CD4-positive, alpha-beta T cell (primary cell): Measurements from ENCODE around the gene ZFTA. TPM values are rescaled to one million over a fixed set of nuclear protein-coding genes. Genes with fewer than 3 reads are reported as not detected.

Source experiments
- ATAC-seq: fragments of 200-7000 bp; cut with Tn5 transposase; one replicate; pipeline ENCODE4 v1.10.0; 2022; ENCODE audit warnings: mild to moderate bottlenecking; ENCODE audit not compliant: poor library complexity
- CTCF ChIA-PET: fragments of 350-600 bp; sonication (Branson Sonifier 250); formaldehyde crosslinking; loops from one replicate; lab custom pipeline; 2021; ENCODE audit warnings: antibody characterized with exemption, inconsistent platforms; lab: Charles Lee
- POLR2A ChIA-PET: fragments of 350-600 bp; sonication (Branson Sonifier 250); formaldehyde crosslinking; loops from one replicate; lab custom pipeline; 2021; ENCODE audit warnings: antibody characterized with exemption, inconsistent platforms; lab: Charles Lee
- DNase-seq, 14 experiments: peaks; one replicate each; pipeline ENCODE4 v3.0.0-alpha.2; 2013 to 2020; ENCODE audit warnings: mixed read lengths in 2 of 14
- H3K27ac ChIP-seq, 2 donors: one replicate each; pipeline versions ENCODE4 v1.5.1 to v1.7.0; 2013; ENCODE audit warnings: low read length in 2 of 2, low read depth in 1 of 2, mild to moderate bottlenecking in 1 of 2
- H3K27me3 ChIP-seq, 2 experiments: 1 replicate in 1 of 2; 2 replicates in 1 of 2; pipeline versions ENCODE4 v1.6.1 to v1.7.0; 2013; ENCODE audit warnings: low read length in 2 of 2, control low read depth in 1 of 2, mild to moderate bottlenecking in 1 of 2, moderate library complexity in 1 of 2; ENCODE audit not compliant: insufficient read depth in 2 of 2, control insufficient read depth in 1 of 2
- H3K36me3 ChIP-seq: one replicate; pipeline ENCODE4 v1.6.1; 2013; ENCODE audit warnings: low read length, control low read depth; ENCODE audit not compliant: insufficient read depth
- H3K4me1 ChIP-seq: one replicate; pipeline ENCODE4 v1.6.1; 2013; ENCODE audit warnings: low read length, control low read depth; ENCODE audit not compliant: insufficient read depth
- H3K4me3 ChIP-seq: one replicate; pipeline ENCODE4 v1.5.1; 2013; ENCODE audit warnings: mild to moderate bottlenecking, low read length, moderate library complexity
- H3K9me3 ChIP-seq, 2 experiments: 1 replicate in 1 of 2; 2 replicates in 1 of 2; pipeline versions ENCODE4 v1.6.1 to v1.7.0; 2013; ENCODE audit warnings: low read length in 2 of 2, mild to moderate bottlenecking in 2 of 2, control low read depth in 1 of 2, moderate library complexity in 1 of 2; ENCODE audit not compliant: control insufficient read depth in 1 of 2, insufficient read depth in 1 of 2
- H3K27ac Mint-ChIP-seq: one replicate; pipeline ENCODE4 v1.8.0; 2020; ENCODE audit warnings: mixed read lengths
- H3K27me3 Mint-ChIP-seq: one replicate; pipeline ENCODE4 v1.8.0; 2021; ENCODE audit warnings: mixed read lengths
- H3K36me3 Mint-ChIP-seq: one replicate; pipeline ENCODE4 v1.8.0; 2021; ENCODE audit warnings: low read depth, mixed read lengths
- H3K4me1 Mint-ChIP-seq: one replicate; pipeline ENCODE4 v1.8.0; 2021; ENCODE audit warnings: low read depth, mixed read lengths
- H3K4me3 Mint-ChIP-seq: one replicate; pipeline ENCODE4 v1.8.0; 2020; ENCODE audit warnings: mild to moderate bottlenecking, mixed read lengths
- H3K9me3 Mint-ChIP-seq: one replicate; pipeline ENCODE4 v1.8.0; 2020; ENCODE audit warnings: mixed read lengths
- intact Hi-C, 2 experiments: fragments of 100-400 bp; cut with DNase I in 1 of 2; cut with micrococcal nuclease in 1 of 2; formaldehyde crosslinking; loops; one replicate each; pipeline versions ENCODE4 v1.15.1 to v1.9.0; 2023 to 2025; cut with DNase I, micrococcal nuclease
- total RNA-seq, 174 experiments: library from RNA in 2 of 174; stranded (reverse) in 2 of 174; gene quantifications; one replicate each; pipeline ENCODE4 v1.2.3 and lab custom pipeline; 2021 to 2026
- TF ChIP-seq, protein P1 (sequence below): fragments of 200-600 bp; IDR thresholded peaks from one replicate; pipeline ENCODE4 v1.8.0; 2022; ENCODE audit warnings: antibody characterized with exemption, mild to moderate bottlenecking

The ZFTA gene
- total RNA-seq, 2 experiments from 2014 or later: 0.95 to 1.0 TPM

DNA sequence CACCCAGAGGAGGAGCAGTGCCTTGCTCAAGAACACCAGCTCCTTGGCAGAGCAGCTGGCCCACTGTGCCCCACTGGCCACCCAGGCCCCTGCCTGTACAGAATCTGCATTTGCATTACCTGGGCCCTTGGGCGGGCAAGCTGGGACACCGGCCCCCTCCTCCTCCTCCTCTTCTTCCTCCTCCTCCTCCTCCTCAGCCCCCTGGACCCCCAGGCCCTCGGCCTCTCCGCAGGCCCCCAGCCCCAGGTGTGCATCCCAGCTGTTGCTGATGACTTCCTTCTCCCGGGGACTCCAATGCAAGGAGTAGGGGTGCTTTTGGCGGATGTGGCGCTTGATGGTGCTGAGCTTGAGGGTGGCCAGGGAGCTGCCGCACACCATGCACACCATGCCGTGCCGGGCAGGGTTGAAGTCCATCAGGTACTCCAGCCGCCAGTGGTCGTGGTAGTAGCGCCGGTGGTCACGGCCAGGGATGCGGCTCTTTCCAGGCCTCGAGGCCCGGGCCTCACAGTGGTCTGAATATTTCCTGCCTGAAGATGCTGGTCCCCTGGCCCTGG lies 2.8 kb downstream of the ZFTA start:
- Histone ChIP-seq H3K4me1 (peaks cover 20% of the 10 kb centered on the region), H3K4me3 (no peak overlapping the region), H3K27me3 (peaks cover 10 to 14% of the 10 kb centered on the region in 2 experiments), H3K36me3 (no peaks in the 10 kb centered on the region), H3K27ac (no peak overlapping the region), H3K9me3 (peaks cover 0 to 6% of the 10 kb centered on the region in 2 experiments)
- peak in 1 of 14 experiments; percentile 23 for DNase-seq
- no peaks in the 10 kb centered on the region for H3K9me3 Mint-ChIP-seq
- H3K27ac Mint-ChIP-seq: no peak overlapping the region
- H3K27me3 Mint-ChIP-seq: no peaks in the 10 kb centered on the region
- CTCF ChIA-PET: no interaction called here
- H3K4me3 Mint-ChIP-seq: no peak overlapping the region
- intact Hi-C loops: loop anchor here in 1 of 2 experiments (10.0 kb wide), 1 partner anchor 139 kb away; no protein-coding TSS in a partner anchor
- peaks cover 7% of the 10 kb centered on the region for H3K36me3 Mint-ChIP-seq
- POLR2A ChIA-PET: interaction anchor here (0.6 kb wide), 1 partner anchor 35 kb away, joined by 3 read pairs; no protein-coding TSS in a partner anchor
- ATAC-seq: no peak
- peaks cover 13% of the 10 kb centered on the region for H3K4me1 Mint-ChIP-seq
- TF ChIP-seq, protein P1, sequence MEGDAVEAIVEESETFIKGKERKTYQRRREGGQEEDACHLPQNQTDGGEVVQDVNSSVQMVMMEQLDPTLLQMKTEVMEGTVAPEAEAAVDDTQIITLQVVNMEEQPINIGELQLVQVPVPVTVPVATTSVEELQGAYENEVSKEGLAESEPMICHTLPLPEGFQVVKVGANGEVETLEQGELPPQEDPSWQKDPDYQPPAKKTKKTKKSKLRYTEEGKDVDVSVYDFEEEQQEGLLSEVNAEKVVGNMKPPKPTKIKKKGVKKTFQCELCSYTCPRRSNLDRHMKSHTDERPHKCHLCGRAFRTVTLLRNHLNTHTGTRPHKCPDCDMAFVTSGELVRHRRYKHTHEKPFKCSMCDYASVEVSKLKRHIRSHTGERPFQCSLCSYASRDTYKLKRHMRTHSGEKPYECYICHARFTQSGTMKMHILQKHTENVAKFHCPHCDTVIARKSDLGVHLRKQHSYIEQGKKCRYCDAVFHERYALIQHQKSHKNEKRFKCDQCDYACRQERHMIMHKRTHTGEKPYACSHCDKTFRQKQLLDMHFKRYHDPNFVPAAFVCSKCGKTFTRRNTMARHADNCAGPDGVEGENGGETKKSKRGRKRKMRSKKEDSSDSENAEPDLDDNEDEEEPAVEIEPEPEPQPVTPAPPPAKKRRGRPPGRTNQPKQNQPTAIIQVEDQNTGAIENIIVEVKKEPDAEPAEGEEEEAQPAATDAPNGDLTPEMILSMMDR: no peak

DNA sequence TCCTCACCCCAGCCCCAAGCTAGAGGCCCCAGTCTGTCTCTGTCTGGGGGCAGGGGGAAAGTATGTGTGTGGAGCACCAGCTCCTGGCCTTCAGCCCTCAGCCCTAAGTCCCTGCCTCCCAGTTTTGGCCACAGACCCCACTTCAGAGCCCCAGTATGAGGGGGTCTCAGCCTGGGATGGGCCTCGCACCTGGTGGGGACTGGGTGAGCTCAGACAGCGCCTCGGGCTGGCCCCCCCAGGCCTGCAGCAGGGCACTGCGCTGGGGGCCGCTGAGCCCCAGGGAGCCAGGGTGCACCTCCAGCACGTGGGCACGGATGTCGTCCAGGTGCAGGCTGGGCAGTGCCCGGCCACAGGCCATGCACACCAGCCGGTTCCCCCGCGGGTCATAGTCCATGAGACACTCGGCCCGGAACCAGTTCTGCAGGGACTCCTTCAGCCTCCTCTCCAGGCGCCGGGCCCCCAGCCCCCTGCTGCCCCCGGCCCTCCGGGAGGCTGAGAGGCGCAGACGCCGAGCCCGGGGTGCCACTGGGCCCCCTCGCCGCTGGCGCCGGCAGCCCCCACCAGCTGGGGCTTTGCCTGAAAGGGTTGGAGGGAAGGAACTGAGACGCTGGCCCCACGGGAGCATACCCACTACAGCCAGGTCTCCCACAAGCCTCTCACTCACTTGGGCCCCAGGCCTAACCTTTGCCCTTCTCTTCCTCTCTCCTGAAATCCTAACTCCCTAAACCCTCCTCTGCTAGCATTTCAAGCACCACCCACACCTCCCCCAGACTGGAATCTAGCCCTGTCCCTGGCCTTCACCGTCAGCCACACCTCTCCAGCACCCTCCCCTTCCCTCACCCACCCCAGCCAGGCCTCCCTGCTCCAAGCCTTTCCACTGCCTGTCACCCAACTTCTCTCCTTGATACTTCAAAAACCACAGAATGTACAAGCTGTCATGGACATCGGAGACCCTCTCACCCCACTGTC lies 3.6 kb downstream of the ZFTA start:
- no peak overlapping the region for H3K27ac Mint-ChIP-seq

DNA sequence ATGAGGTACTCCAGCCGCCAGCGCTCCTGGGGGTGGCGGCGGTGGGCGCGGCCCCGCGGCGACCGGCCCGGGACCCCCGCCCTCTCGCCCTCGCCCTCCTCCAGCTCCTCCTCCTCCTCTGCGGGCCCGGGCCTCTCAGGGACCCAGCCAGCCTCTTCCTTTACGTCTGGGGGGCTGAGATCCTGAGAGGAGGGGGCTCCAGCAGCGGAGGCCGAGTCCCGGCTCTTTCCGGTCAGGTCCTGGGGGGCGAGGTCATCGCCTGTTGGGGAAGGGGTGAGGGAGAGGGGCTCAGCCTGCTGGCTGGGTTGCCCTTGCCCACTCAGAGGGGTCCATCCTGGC lies 4.3 kb downstream of the ZFTA start:
- CTCF ChIA-PET: no interaction called here

More for the DNA sequence above, 3.6 kb downstream of the ZFTA start:
- no peaks in the 10 kb centered on the region for H3K27me3 Mint-ChIP-seq
- no peak overlapping the region for H3K27ac ChIP-seq
- H3K4me3 ChIP-seq: no peak overlapping the region
- ATAC-seq (no peak), DNase-seq (peak in 1 of 14 experiments; percentile 30)
- H3K27me3 ChIP-seq: peaks cover 6 to 7% of the 10 kb centered on the region in 2 experiments
- TF ChIP-seq, protein P1: no peak
- ChIA-PET POLR2A (no interaction called here), CTCF (no interaction called here)
- H3K9me3 ChIP-seq: peaks cover 0 to 2% of the 10 kb centered on the region in 2 experiments
- no peaks in the 10 kb centered on the region for H3K9me3 Mint-ChIP-seq
- intact Hi-C loops: loop anchor here in 1 of 2 experiments (10.0 kb wide), 1 partner anchor 140 kb away; no protein-coding TSS in a partner anchor
- H3K4me1 ChIP-seq: peaks cover 18% of the 10 kb centered on the region
- H3K36me3 ChIP-seq: no peaks in the 10 kb centered on the region
- H3K4me3 Mint-ChIP-seq: no peak overlapping the region
- H3K4me1 Mint-ChIP-seq: peaks cover 11% of the 10 kb centered on the region
- H3K36me3 Mint-ChIP-seq: peaks cover 7% of the 10 kb centered on the region

More for the DNA sequence above, 4.3 kb downstream of the ZFTA start:
- H3K27me3 Mint-ChIP-seq: no peaks in the 10 kb centered on the region
- ATAC-seq (no peak), DNase-seq (no peak)
- no peak overlapping the region for H3K27ac Mint-ChIP-seq
- no peak overlapping the region for H3K4me3 Mint-ChIP-seq
- H3K36me3 ChIP-seq: no peaks in the 10 kb centered on the region
- peaks cover 8% of the 10 kb centered on the region for H3K4me1 Mint-ChIP-seq
- no peaks in the 10 kb centered on the region for H3K9me3 ChIP-seq
- H3K36me3 Mint-ChIP-seq: peaks cover 7% of the 10 kb centered on the region
- TF ChIP-seq, protein P1: no peak
- H3K9me3 Mint-ChIP-seq: no peaks in the 10 kb centered on the region
- POLR2A ChIA-PET: no interaction called here
- no peak overlapping the region for H3K27ac ChIP-seq
- H3K27me3 ChIP-seq: peaks cover under 1 to 1% of the 10 kb centered on the region in 2 experiments
- H3K4me1 ChIP-seq: peaks cover 12% of the 10 kb centered on the region
- H3K4me3 ChIP-seq: no peak overlapping the region
- intact Hi-C loops: loop anchor here in 1 of 2 experiments (10.0 kb wide), 1 partner anchor 140 kb away; no protein-coding TSS in a partner anchor
